HG02798 (cell line): ENCODE data around the gene TBC1D25.

Source experiments
- ATAC-seq: cut with Tn5 transposase; IDR thresholded peaks from one replicate; pipeline ENCODE4 v1.9.1; 2021; ENCODE audit warnings: mild to moderate bottlenecking; ENCODE audit not compliant: unreplicated experiment, poor library complexity

The TBC1D25 gene, protein sequence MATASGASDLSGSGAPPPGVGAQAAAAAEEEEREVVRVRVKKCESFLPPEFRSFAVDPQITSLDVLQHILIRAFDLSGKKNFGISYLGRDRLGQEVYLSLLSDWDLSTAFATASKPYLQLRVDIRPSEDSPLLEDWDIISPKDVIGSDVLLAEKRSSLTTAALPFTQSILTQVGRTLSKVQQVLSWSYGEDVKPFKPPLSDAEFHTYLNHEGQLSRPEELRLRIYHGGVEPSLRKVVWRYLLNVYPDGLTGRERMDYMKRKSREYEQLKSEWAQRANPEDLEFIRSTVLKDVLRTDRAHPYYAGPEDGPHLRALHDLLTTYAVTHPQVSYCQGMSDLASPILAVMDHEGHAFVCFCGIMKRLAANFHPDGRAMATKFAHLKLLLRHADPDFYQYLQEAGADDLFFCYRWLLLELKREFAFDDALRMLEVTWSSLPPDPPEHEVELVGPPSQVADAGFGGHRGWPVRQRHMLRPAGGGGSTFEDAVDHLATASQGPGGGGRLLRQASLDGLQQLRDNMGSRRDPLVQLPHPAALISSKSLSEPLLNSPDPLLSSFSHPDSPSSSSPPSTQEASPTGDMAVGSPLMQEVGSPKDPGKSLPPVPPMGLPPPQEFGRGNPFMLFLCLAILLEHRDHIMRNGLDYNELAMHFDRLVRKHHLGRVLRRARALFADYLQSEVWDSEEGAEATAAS

DNA sequence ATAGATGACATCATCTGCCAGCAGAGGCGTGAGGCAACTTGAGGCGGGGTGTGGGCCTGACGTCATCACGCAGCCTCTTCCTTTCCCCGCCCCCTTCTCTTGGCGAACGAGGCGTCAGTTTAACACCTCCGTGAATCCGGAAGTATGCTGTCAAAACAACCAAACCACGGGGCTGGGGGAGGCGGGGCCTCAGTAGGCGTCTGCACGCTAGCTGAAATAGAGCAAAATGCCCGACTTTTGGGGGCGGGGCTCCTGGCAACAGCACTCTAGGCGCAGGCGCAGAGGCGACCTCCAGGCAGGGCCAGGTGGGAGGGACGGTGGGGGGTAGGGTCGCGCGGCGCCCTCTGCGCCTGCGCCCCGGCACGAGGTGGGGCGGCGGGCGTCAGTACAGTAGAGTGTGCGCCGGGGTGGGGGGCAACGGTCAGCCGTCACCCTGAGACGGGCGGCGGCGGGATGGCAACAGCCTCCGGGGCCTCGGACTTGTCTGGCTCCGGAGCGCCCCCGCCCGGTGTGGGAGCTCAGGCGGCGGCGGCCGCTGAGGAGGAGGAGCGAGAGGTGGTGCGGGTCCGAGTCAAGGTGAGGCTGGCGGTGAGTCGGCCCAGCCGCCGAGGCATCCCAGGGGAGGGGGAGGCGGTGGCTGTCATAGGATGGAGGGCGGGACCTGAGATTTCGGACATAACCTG is at the start of gene TBC1D25:
TSS of gene TBC1D25 (plus strand) at position 370 of the 683 bp plus-strand sequence. CDS start at position 454, 84 bp downstream.
- ATAC-seq: peak; percentile 89

DNA sequence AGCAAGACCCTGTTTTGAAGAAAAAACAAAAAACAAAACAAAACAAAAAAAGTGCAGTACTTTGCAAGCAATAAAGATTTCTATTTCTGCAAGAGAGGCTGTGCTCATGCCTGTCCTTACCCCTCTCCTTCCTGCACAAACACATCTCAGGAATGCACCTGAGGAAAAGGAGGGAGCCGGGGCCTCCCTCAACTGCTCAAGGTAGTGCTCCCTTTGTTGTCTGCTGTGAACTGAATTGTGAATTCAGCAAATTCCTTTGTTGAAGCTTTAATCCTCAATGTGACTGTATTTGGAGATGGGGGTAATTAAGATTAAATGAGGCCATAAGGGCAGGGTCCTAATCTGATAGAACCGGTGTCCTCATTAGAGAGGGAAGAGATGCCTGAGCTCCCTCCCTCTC is 49.6 kb upstream of the TBC1D25 start:
- no peak for ATAC-seq

DNA sequence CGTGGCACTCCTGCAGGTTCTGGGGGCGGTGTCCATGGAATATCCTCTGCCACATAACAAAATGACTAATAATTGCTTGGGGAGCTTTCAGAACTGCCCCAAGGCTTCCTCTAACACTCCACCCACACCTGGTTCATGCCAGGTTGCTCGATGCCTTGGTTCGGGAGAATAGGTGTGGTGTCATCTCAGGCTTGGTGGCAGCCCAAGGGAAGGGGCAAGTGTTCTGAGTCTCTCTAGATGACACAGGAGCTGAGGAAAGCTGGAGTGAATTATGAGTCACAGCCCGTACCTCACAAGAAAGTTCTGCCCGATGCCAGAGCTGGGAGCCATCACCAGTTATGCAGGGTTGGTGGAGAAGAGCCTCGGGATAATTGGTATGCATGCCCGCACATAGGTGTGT is 48.9 kb upstream of the TBC1D25 start:
- ATAC-seq: no peak

DNA sequence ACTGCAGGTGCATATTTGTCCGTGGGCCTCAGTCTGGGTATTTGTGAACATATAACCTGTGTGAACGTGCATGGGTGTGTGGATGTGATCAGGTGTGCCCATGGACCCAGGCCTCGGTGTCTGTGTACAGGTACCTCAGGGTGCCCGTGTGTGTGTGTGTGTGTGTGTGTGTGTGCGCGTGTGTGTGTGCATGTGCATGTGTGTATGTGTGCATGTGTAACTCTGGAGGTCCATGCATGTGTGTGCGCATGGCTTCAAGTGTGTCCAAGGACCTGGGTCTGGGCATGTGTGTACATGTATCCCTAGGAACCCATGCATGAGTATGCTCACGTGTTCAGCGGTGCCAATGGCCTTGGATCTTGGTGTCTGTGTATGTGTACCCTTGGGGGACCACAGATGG is 47.7 kb upstream of the TBC1D25 start:
- ATAC-seq: no peak

DNA sequence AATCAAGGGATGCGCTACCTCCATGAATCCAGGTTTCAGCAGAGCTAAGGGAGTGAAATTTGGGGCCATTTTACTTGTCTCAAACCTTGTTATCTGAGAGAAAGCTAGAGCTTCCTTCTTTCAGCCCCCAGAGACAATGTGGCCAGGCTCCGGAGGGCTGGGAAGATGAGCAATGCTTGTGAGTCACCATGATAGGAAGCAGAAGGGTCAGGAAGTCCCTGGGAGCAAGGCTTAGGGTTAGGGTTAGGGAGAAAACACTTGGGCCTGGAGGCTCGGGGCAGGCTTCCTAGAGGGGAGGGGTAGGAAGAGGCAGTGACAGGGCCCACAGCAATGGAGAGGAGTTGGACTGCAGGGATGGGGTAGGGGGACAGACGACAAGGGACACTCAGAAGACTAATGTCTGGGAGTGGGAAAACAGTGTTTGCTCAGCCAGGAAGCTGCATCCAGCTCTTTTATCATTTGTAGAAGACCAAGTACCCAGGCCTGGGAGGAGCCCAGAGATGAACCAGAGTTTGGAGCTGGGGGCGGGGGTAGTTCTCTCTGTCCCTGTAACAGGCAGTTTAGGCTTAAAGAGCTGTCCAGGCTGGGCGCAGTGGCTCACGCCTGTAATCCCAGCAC is 47.1 kb upstream of the TBC1D25 start:
- no peak for ATAC-seq

DNA sequence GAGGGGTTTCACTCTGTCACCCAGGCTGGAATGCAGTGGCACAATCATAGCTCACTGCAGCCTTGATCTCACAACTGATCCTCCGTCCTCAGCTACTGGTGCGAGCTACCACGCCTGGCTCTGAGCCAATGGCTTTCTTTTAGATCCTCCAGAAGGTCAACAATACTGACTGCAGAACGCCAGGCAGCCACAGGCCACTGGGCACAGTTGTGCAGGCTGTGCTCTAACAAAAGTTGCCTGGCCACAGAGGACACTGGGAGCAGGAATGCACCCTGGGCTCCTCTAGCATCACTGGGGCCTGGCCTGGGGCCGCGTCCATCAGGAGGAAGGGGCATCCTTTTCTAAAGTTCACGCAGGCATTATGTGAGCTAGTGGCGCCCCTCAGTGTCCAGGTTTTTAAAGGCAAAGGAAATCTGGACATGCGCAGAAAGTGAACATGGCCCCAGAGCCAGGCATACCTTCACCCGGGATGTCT is 45.6 kb upstream of the TBC1D25 start:
- no peak for ATAC-seq

DNA sequence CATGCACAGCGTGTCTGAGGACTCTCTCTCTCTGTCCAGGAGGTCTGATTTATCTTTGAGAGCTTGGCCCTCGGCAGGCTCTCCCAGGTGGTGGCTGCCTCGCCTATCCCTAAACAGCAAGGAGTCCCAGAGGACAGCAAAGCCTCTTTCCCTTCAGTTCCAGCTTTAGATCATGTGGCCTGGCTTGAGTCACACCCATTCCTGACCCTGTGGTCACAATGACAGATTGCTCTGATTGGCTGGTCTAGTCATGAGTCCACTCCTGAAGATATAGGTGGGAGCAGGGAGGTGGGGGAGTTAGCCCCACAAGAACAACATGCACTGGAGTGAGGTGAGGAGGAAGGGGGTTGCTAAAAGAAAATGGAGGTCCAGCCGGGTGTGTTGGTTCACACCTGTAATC is 42.9 kb upstream of the TBC1D25 start:
- no peak for ATAC-seq

DNA sequence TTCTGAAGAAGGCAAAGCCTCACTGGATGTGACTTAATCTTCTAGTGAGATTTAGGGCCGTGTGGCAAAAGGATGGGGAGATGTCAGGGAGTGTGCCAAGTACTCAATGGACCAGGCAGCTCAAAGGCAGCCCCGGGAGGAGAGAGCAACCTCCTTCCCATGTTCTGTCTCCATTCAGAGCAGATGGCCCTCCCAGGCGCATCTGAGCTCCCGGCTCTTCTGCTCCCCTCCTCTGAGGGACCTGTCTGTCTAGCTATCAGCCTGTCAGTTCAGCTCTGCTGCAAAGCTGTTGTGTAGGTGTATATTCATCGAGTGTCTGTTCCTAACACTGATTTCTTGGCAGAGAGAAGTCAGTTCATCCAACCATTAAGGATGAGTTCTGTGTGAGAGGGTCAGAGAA is 41.6 kb upstream of the TBC1D25 start:
- no peak for ATAC-seq

DNA sequence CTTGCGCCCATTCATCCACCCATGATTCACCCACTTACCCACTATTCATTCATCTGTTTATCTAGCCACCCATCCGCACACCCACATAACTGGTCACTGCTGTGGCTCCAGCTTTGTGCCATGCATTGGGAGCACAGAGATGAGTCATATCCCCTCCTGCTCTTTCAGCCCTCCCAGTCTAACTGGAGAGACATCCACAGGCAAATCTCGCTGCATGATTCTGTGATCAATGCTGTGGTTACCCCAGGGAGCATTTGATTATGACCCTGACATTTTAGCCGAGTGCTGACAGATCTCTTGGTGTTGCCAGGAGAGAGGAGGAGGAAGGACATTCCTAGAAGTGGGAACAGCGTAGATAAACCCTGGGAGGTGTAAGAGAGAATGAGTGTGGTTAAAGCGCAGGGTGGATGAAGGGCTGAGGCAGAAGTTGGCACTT is 41.1 kb upstream of the TBC1D25 start:
- no peak for ATAC-seq

DNA sequence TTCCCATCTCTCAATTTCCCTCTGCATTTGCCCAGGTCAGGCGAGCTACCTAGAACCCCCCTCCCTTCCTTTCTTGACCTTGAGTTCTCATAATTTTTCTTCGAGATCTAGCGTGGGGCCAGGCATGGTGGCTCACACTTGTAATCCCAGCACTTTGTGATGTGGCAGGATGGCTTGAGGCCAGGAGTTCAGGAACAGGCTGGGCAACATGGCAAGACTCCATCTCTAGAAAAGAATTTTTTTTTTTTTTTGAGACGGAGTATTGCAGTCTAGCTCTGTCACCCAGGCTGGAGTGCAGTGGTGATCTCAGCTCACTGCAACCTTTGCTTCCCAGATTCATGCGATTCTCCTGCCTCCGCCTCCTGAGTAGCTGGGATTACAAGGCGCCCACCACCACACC is 35.3 kb upstream of the TBC1D25 start:
- ATAC-seq: no peak

DNA sequence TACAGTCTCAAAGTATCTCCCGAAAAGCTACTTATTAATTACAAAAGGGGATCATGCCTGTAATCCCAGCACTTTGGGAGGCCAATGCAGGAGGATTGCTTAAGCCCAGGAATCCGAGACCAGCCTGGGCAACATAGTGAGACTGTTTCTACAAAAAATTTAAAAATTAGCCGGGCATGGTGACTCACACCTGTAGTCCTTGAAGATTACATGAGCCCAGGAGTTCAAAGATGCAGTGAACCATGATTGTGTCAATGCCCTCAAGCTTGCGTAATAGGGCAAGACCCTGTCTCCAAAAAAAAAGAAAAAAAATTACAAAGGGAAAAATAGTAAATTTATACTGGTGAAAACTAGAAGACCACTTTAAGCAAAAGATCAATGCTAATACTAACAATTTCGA is 34.0 kb upstream of the TBC1D25 start:
- no peak for ATAC-seq

DNA sequence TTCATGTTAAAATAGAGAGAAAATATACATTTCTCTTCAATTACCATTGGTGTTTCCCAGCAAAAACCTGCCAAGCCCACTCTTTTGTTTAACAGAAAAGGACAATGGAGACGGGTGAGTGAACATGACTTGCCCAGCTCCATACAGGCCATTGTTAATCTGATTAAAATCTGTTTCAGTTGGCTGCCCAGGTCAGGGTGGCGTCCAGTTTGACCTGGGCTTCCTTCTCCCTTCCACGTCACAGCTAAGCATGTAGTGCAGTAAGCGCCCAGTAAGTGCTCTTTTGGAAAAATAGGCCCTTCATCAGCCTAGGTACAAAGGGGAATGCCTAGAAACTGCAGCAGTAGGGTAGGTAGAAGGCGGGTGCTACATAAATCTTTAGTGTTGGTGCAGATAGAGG is 32.3 kb upstream of the TBC1D25 start:
- ATAC-seq: no peak

DNA sequence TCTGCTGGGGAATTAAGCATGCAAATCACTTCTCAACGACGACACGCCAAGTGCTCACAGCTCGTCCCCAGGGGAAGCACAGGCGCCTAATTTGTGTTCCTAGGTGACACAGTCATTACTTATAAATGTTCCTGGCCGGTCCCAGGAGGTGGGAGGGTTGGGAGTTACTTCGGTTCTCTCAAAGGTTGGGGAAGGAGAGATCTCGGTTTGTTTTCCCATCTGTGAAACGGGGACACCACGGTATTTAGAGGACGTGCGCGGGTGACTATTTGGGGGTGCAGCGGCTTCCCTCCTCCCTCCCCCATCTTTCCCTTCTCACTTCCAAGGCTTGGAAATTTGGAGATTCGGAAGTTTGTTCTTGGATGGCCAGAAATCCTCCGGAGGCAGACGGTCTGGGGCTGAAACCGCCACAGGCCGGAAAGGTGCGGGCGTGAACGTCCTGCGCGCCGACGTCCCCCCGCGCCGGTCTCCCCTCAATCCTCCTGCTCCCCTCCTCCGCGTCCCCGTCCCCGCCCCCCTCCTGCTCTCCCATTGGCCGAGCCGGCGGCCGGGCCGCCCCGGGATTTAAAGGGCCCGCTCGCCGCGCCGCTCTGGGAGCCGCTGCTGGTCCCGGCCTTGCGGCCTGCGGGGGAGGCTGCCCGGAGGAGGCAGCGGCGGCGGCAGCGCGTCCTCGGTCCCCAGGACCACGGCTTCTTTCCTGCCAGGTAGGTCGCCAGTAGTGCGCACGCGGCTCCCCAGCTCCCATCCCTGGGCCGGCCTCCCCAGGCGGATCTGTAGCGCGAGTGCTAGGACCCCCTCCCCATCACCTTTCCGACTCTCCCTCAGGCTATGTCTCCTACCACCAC is 30.9 kb upstream of the TBC1D25 start, which contains the start of gene PORCN:
TSS of gene PORCN (plus strand) at position 593 of the 845 bp plus-strand sequence. CDS start 829 bp downstream, outside the sequence.
- peak; percentile 87 for ATAC-seq

DNA sequence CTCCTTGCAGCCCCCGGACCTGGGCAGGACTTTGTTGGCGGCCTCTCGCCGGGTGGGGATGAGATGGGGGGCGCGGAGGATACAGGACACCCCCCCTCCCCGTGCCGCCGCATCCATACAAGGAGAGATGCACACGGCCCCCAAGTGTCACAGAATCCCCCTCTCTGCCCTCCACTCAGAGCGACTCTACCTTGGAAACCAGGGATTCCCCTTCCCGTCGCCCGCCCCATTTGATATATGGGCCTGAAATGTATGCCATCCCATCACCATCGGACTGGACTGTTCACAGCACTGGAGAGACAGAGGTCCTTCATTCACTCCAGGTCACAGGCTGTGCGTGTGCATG is 30.3 kb upstream of the TBC1D25 start:
- ATAC-seq: peak; percentile 3

DNA sequence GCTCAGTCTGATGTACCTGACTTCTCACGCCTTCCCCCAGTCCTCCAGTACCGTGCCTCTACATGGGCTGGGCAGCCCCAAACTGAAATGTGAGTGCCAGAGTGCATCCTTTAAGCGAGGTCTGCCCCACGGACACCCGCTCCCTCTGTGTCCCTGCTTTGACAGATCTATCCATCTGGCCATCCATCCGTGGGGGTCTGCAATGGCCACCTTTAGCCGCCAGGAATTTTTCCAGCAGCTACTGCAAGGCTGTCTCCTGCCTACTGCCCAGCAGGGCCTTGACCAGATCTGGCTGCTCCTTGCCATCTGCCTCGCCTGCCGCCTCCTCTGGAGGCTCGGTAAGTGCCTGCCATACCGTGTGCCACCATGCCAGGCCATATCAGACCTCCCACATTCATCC is 29.9 kb upstream of the TBC1D25 start:
- no peak for ATAC-seq

DNA sequence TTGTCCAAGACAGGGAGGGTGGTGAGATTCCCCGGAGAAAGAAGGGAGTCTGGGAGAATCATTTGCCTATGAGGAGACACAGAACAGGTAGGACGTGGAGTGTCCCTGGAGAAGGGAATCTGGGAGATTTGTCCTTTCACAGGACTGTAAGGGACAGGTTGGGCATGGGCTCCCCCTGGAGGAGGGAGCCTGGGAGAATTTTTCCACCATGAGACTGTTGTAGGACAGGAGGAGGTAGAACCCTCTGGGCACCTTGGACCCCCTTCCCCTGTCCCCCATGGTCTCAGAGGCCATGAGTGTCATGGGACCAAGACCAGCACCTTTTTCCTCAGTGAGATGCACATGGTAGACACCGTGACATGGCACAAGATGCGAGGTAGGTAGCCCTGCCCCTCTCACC is 28.0 kb upstream of the TBC1D25 start:
- ATAC-seq: no peak

DNA sequence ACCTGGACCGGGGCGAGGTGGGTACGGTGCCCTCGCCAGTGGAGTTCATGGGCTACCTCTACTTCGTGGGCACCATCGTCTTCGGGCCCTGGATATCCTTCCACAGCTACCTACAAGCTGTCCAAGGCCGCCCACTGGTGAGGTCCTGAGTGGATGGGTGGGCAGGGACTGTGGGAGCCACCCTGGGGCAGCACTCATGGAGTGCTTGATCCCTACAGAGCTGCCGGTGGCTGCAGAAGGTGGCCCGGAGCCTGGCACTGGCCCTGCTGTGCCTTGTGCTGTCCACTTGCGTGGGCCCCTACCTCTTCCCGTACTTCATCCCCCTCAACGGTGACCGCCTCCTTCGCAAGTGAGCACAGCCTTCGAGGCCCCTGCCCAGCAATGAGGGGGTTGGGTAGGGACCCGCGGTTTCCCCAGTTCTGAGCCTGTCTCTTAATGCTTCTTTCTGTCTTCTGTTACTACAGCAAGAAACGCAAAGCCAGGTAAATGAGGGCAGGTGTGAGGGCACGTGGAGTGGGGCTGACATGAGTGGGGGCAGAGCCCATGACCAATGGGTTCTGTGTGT is 27.1 kb upstream of the TBC1D25 start:
- no peak for ATAC-seq

DNA sequence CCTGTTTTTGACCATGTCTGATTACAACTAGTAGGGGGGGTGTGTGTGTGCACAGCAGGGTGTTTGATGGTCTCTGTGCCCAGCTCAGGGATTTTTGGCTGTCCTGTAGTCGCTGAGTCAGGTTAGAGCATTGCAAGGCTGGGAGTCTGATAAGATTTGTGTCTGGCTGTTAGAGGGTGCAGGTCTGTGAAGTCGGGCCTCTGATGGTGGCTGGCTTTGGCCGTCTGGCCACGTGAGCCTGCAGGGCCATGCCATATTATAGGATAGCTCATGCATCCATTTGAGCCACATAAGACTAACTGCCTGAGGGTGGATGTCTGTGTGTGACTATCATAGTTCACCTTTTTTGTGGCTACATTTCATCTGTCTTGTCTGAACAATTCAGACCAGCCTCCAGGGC is 25.8 kb upstream of the TBC1D25 start:
- no peak for ATAC-seq

DNA sequence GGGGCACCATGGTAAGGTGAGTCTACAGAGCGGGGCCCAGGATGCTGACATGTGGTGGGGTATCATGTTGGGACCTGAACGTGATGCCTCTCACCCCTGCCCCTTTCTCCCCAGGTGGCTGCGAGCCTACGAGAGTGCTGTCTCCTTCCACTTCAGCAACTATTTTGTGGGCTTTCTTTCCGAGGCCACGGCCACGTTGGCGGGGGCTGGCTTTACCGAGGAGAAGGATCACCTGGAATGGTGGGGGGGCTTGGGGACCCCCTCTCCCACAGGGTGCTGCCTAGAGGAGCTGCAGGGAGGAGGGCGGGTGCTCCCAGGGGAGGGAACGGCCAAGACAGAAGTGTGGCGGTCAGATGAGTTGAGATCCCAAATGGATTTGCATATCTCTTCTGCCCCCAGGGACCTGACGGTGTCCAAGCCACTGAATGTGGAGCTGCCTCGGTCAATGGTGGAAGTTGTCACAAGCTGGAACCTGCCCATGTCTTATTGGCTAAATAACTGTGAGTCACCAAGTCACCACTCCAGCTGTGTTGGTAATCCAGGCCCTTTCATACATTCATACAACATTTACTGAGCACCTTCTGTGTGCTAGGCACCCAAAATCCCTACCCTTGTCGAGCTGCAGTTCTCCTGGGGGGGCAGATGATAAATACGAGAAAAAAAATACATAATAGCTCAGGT is 25.2 kb upstream of the TBC1D25 start:
- ATAC-seq: no peak
